Measurements from ENCODE around the gene SLC25A48. TPM values are rescaled to one million over a fixed set of nuclear protein-coding genes. Genes with fewer than 3 reads are reported as not detected.
"Not testable (repeated sequence)": the region's sequence is repeated elsewhere in the genome, so short reads cannot be mapped to it uniquely, and the experiment has no call there.

Gene SLC25A48
- total and polyA plus RNA-seq, 2 donors = 0.05 to 0.25 TPM

- Histone ChIP-seq H3K27ac (ENCODE audit: low read depth in 1 of 2, low read length in 1 of 2) (no peak overlapping the region), H3K4me1 (ENCODE audit: control insufficient read depth in 2 of 2, insufficient read depth in 2 of 2, low read length in 2 of 2) (no peaks in the 10 kb centered on the region), H3K4me3 (ENCODE audit: low read length in 2 of 2) (no peak overlapping the region), H3K36me3 (ENCODE audit: control insufficient read depth in 2 of 2, insufficient read depth in 2 of 2, low read length in 1 of 2) (no peaks in the 10 kb centered on the region), H3K27me3 (ENCODE audit: control insufficient read depth in 2 of 2, insufficient read depth in 1 of 2, low read length in 1 of 2) (no peaks in the 10 kb centered on the region), H3K9me3 (ENCODE audit: control insufficient read depth in 2 of 2, insufficient read depth in 1 of 2, low read length in 1 of 2) (no peaks in the 10 kb centered on the region)
- no peak for DNase-seq (ENCODE audit: low read depth in 6 of 9, low spot score in 9 of 9)
These were observed 11.8 kb downstream of the SLC25A48 start for GRCh38 chr5:135846311-135846710.

GRCh38 chr5:135847976-135848375 lies 13.5 kb downstream of the SLC25A48 start:
- H3K4me1 ChIP-seq (ENCODE audit: control insufficient read depth in 2 of 2, insufficient read depth in 2 of 2, low read length in 2 of 2) = no peaks in the 10 kb centered on the region
- DNase-seq (ENCODE audit: low read depth in 6 of 9, low spot score in 9 of 9) = no peak
- H3K9me3 ChIP-seq (ENCODE audit: control insufficient read depth in 2 of 2, insufficient read depth in 1 of 2, low read length in 1 of 2) = no peaks in the 10 kb centered on the region
- no peaks in the 10 kb centered on the region for H3K27me3 ChIP-seq (ENCODE audit: control insufficient read depth in 2 of 2, insufficient read depth in 1 of 2, low read length in 1 of 2)
- 91% methylated on average over 1 of the region's 1 CpG for WGBS
- no peaks in the 10 kb centered on the region for H3K36me3 ChIP-seq (ENCODE audit: control insufficient read depth in 2 of 2, insufficient read depth in 2 of 2, low read length in 1 of 2)
- no peak overlapping the region for H3K27ac ChIP-seq (ENCODE audit: low read depth in 1 of 2, low read length in 1 of 2)
- no peak overlapping the region for H3K4me3 ChIP-seq (ENCODE audit: low read length in 2 of 2)

GRCh38 chr5:135850231-135850630 lies 15.8 kb downstream of the SLC25A48 start:
- DNase-seq (ENCODE audit: low read depth in 6 of 9, low spot score in 9 of 9) = no peak
- Histone ChIP-seq H3K27me3 (ENCODE audit: control insufficient read depth in 2 of 2, insufficient read depth in 1 of 2, low read length in 1 of 2) (no peaks in the 10 kb centered on the region), H3K4me3 (ENCODE audit: low read length in 2 of 2) (no peak overlapping the region), H3K4me1 (ENCODE audit: control insufficient read depth in 2 of 2, insufficient read depth in 2 of 2, low read length in 2 of 2) (no peaks in the 10 kb centered on the region), H3K36me3 (ENCODE audit: control insufficient read depth in 2 of 2, insufficient read depth in 2 of 2, low read length in 1 of 2) (no peaks in the 10 kb centered on the region), H3K27ac (ENCODE audit: low read depth in 1 of 2, low read length in 1 of 2) (no peak overlapping the region), H3K9me3 (ENCODE audit: control insufficient read depth in 2 of 2, insufficient read depth in 1 of 2, low read length in 1 of 2) (no peaks in the 10 kb centered on the region)
- WGBS = 98% methylated on average over 9 of the region's 9 CpGs

GRCh38 chr5:135850671-135851070 lies 16.2 kb downstream of the SLC25A48 start:
- Histone ChIP-seq H3K4me3 (ENCODE audit: low read length in 2 of 2) (no peak overlapping the region), H3K27ac (ENCODE audit: low read depth in 1 of 2, low read length in 1 of 2) (no peak overlapping the region), H3K4me1 (ENCODE audit: control insufficient read depth in 2 of 2, insufficient read depth in 2 of 2, low read length in 2 of 2) (no peaks in the 10 kb centered on the region), H3K9me3 (ENCODE audit: control insufficient read depth in 2 of 2, insufficient read depth in 1 of 2, low read length in 1 of 2) (no peaks in the 10 kb centered on the region), H3K36me3 (ENCODE audit: control insufficient read depth in 2 of 2, insufficient read depth in 2 of 2, low read length in 1 of 2) (no peaks in the 10 kb centered on the region), H3K27me3 (ENCODE audit: control insufficient read depth in 2 of 2, insufficient read depth in 1 of 2, low read length in 1 of 2) (no peaks in the 10 kb centered on the region)
- WGBS = 96% methylated on average over 6 of the region's 6 CpGs
- DNase-seq (ENCODE audit: low read depth in 6 of 9, low spot score in 9 of 9) = no peak

GRCh38 chr5:135851186-135851914 lies 16.9 kb downstream of the SLC25A48 start:
- H3K36me3 ChIP-seq (ENCODE audit: control insufficient read depth in 2 of 2, insufficient read depth in 2 of 2, low read length in 1 of 2) = no peaks in the 10 kb centered on the region
- no peak overlapping the region for H3K27ac ChIP-seq (ENCODE audit: low read depth in 1 of 2, low read length in 1 of 2)
- no peaks in the 10 kb centered on the region for H3K9me3 ChIP-seq (ENCODE audit: control insufficient read depth in 2 of 2, insufficient read depth in 1 of 2, low read length in 1 of 2)
- no peak for DNase-seq (ENCODE audit: low read depth in 6 of 9, low spot score in 9 of 9)
- WGBS = 95% methylated on average over 24 of the region's 24 CpGs
- H3K4me1 ChIP-seq (ENCODE audit: control insufficient read depth in 2 of 2, insufficient read depth in 2 of 2, low read length in 2 of 2) = no peaks in the 10 kb centered on the region
- no peak overlapping the region for H3K4me3 ChIP-seq (ENCODE audit: low read length in 2 of 2)
- H3K27me3 ChIP-seq (ENCODE audit: control insufficient read depth in 2 of 2, insufficient read depth in 1 of 2, low read length in 1 of 2) = no peaks in the 10 kb centered on the region

- Histone ChIP-seq H3K4me3 (ENCODE audit: low read length in 2 of 2) (no peak overlapping the region), H3K36me3 (ENCODE audit: control insufficient read depth in 2 of 2, insufficient read depth in 2 of 2, low read length in 1 of 2) (no peaks in the 10 kb centered on the region), H3K9me3 (ENCODE audit: control insufficient read depth in 2 of 2, insufficient read depth in 1 of 2, low read length in 1 of 2) (no peaks in the 10 kb centered on the region), H3K27me3 (ENCODE audit: control insufficient read depth in 2 of 2, insufficient read depth in 1 of 2, low read length in 1 of 2) (no peaks in the 10 kb centered on the region), H3K4me1 (ENCODE audit: control insufficient read depth in 2 of 2, insufficient read depth in 2 of 2, low read length in 2 of 2) (no peaks in the 10 kb centered on the region), H3K27ac (ENCODE audit: low read depth in 1 of 2, low read length in 1 of 2) (no peak overlapping the region)
- no peak for DNase-seq (ENCODE audit: low read depth in 6 of 9, low spot score in 9 of 9)
- 95% methylated on average over 34 of the region's 34 CpGs for WGBS
These were observed 17.7 kb downstream of the SLC25A48 start for GRCh38 chr5:135851915-135852845.

- DNase-seq (ENCODE audit: low read depth in 6 of 9, low spot score in 9 of 9) = no peak
- Histone ChIP-seq H3K27me3 (ENCODE audit: control insufficient read depth in 2 of 2, insufficient read depth in 1 of 2, low read length in 1 of 2) (no peaks in the 10 kb centered on the region), H3K4me1 (ENCODE audit: control insufficient read depth in 2 of 2, insufficient read depth in 2 of 2, low read length in 2 of 2) (no peaks in the 10 kb centered on the region), H3K9me3 (ENCODE audit: control insufficient read depth in 2 of 2, insufficient read depth in 1 of 2, low read length in 1 of 2) (no peaks in the 10 kb centered on the region), H3K27ac (ENCODE audit: low read depth in 1 of 2, low read length in 1 of 2) (no peak overlapping the region), H3K4me3 (ENCODE audit: low read length in 2 of 2) (no peak overlapping the region), H3K36me3 (ENCODE audit: control insufficient read depth in 2 of 2, insufficient read depth in 2 of 2, low read length in 1 of 2) (no peaks in the 10 kb centered on the region)
- 73% methylated on average over 2 of the region's 2 CpGs for WGBS
These were observed 23.3 kb downstream of the SLC25A48 start for GRCh38 chr5:135857630-135858311.

- 74% methylated on average over 3 of the region's 3 CpGs for WGBS
- H3K27ac ChIP-seq (ENCODE audit: low read depth in 1 of 2, low read length in 1 of 2); H3K9me3 ChIP-seq (ENCODE audit: control insufficient read depth in 2 of 2, insufficient read depth in 1 of 2, low read length in 1 of 2); DNase-seq (ENCODE audit: low read depth in 6 of 9, low spot score in 9 of 9); H3K4me1 ChIP-seq (ENCODE audit: control insufficient read depth in 2 of 2, insufficient read depth in 2 of 2, low read length in 2 of 2); H3K27me3 ChIP-seq (ENCODE audit: control insufficient read depth in 2 of 2, insufficient read depth in 1 of 2, low read length in 1 of 2); H3K4me3 ChIP-seq (ENCODE audit: low read length in 2 of 2); H3K36me3 ChIP-seq (ENCODE audit: control insufficient read depth in 2 of 2, insufficient read depth in 2 of 2, low read length in 1 of 2): not testable (repeated sequence)
These were observed 24.7 kb downstream of the SLC25A48 start for GRCh38 chr5:135859186-135859585.

GRCh38 chr5:135859641-135860040 lies 25.2 kb downstream of the SLC25A48 start:
- WGBS = 88% methylated on average over 1 of the region's 1 CpG
- Histone ChIP-seq H3K27ac (ENCODE audit: low read depth in 1 of 2, low read length in 1 of 2) (no peak overlapping the region), H3K4me1 (ENCODE audit: control insufficient read depth in 2 of 2, insufficient read depth in 2 of 2, low read length in 2 of 2) (no peaks in the 10 kb centered on the region), H3K4me3 (ENCODE audit: low read length in 2 of 2) (no peak overlapping the region), H3K27me3 (ENCODE audit: control insufficient read depth in 2 of 2, insufficient read depth in 1 of 2, low read length in 1 of 2) (no peaks in the 10 kb centered on the region), H3K9me3 (ENCODE audit: control insufficient read depth in 2 of 2, insufficient read depth in 1 of 2, low read length in 1 of 2) (no peaks in the 10 kb centered on the region), H3K36me3 (ENCODE audit: control insufficient read depth in 2 of 2, insufficient read depth in 2 of 2, low read length in 1 of 2) (no peaks in the 10 kb centered on the region)
- no peak for DNase-seq (ENCODE audit: low read depth in 6 of 9, low spot score in 9 of 9)
